H9 (cell line): ENCODE results near the gene TMEM59L. TPM values are rescaled to one million over a fixed set of nuclear protein-coding genes. Genes with fewer than 3 reads are reported as not detected.

Experiments used
- DNase-seq: peaks from one replicate; pipeline ENCODE4 v3.0.0-alpha.2; 2017
- H2AFZ ChIP-seq: one replicate; pipeline ENCODE4 v1.6.1; 2013; ENCODE audit warnings: mild to moderate bottlenecking, low read length, control low read depth, moderate library complexity
- H2AK5ac ChIP-seq: 2 replicates; pipeline ENCODE4 v1.6.1; 2013; ENCODE audit warnings: low read length, control low read depth, mixed read lengths; ENCODE audit not compliant: insufficient read length
- H2BK120ac ChIP-seq: one replicate; pipeline ENCODE4 v1.6.1; 2013; ENCODE audit warnings: low read depth, mild to moderate bottlenecking, low read length, control low read depth, inconsistent platforms; ENCODE audit not compliant: poor library complexity, severe bottlenecking
- H2BK12ac ChIP-seq: 2 replicates; pipeline ENCODE4 v1.6.1; 2013; ENCODE audit warnings: low read length, control low read depth, mixed read lengths, low read depth; ENCODE audit not compliant: insufficient read length
- H2BK15ac ChIP-seq: 2 replicates; pipeline ENCODE4 v1.6.1; 2013; ENCODE audit warnings: low read depth, low read length, control low read depth
- H2BK20ac ChIP-seq: one replicate; pipeline ENCODE4 v1.6.1; 2013; ENCODE audit warnings: low read depth, mild to moderate bottlenecking, low read length, control low read depth, inconsistent platforms; ENCODE audit not compliant: poor library complexity, severe bottlenecking
- H2BK5ac ChIP-seq: 2 replicates; pipeline ENCODE4 v1.6.1; 2013; ENCODE audit warnings: low read length, control low read depth, mixed read lengths; ENCODE audit not compliant: insufficient read length
- H3K14ac ChIP-seq: 2 replicates; pipeline ENCODE4 v1.6.1; 2013; ENCODE audit warnings: low read length, control low read depth; ENCODE audit not compliant: insufficient read depth
- H3K18ac ChIP-seq: 2 replicates; pipeline ENCODE4 v1.6.1; 2013; ENCODE audit warnings: low read depth, mild to moderate bottlenecking, mixed read lengths, low read length, control low read depth; ENCODE audit not compliant: insufficient read length
- H3K23ac ChIP-seq: 2 replicates; pipeline ENCODE4 v1.6.1; 2013; ENCODE audit warnings: low read length, control low read depth, mixed read lengths, low read depth; ENCODE audit not compliant: insufficient read length
- H3K23me2 ChIP-seq: 2 replicates; pipeline ENCODE4 v1.6.1; 2013; ENCODE audit warnings: low read depth, mild to moderate bottlenecking, mixed read lengths, low read length, control low read depth; ENCODE audit not compliant: insufficient read length, poor library complexity, severe bottlenecking
- H3K27ac ChIP-seq: 2 replicates; pipeline ENCODE4 v1.5.1; 2013; ENCODE audit warnings: low read length, control low read depth, mixed read lengths, low read depth; ENCODE audit not compliant: insufficient read length
- H3K27me3 ChIP-seq: 2 replicates; pipeline ENCODE4 v1.6.1; 2013; ENCODE audit warnings: low read length, control low read depth, inconsistent platforms; ENCODE audit not compliant: insufficient read depth
- H3K4ac ChIP-seq: 2 replicates; pipeline ENCODE4 v1.6.1; 2013; ENCODE audit warnings: low read depth, mild to moderate bottlenecking, control low read depth, inconsistent platforms, low read length, moderate library complexity
- H3K4me1 ChIP-seq: 2 replicates; pipeline ENCODE4 v1.6.1; 2013; ENCODE audit warnings: low read length, control low read depth, inconsistent platforms; ENCODE audit not compliant: insufficient read depth
- H3K4me2 ChIP-seq: 2 replicates; pipeline ENCODE4 v1.6.1; 2013; ENCODE audit warnings: low read length, control low read depth, mixed read lengths; ENCODE audit not compliant: insufficient read length, insufficient read depth
- H3K56ac ChIP-seq: 2 replicates; pipeline ENCODE4 v1.6.1; 2013; ENCODE audit warnings: low read depth, mild to moderate bottlenecking, mixed read lengths, low read length, control low read depth; ENCODE audit not compliant: insufficient read length
- H3K79me1 ChIP-seq: 2 replicates; pipeline ENCODE4 v1.6.1; 2013; ENCODE audit warnings: low read depth, mild to moderate bottlenecking, moderate library complexity, low read length, control low read depth, inconsistent platforms; ENCODE audit not compliant: insufficient read depth, poor library complexity, severe bottlenecking
- H3K79me2 ChIP-seq: 2 replicates; pipeline ENCODE4 v1.6.1; 2013; ENCODE audit warnings: low read length, control low read depth, inconsistent platforms; ENCODE audit not compliant: insufficient read depth
- H3K9ac ChIP-seq: 2 replicates; pipeline ENCODE4 v1.6.1; 2013; ENCODE audit warnings: low read length, control low read depth, mixed read lengths; ENCODE audit not compliant: insufficient read length; ENCODE audit errors: extremely low read depth
- H3K9me3 ChIP-seq: one replicate; pipeline ENCODE4 v1.6.1; 2013; ENCODE audit warnings: low read depth, low read length, inconsistent platforms; ENCODE audit not compliant: control insufficient read depth
- H3T11ph ChIP-seq: one replicate; pipeline ENCODE4 v1.6.1; 2013; ENCODE audit warnings: mild to moderate bottlenecking, low read length, control low read depth, inconsistent platforms
- H4K20me1 ChIP-seq: one replicate; pipeline ENCODE4 v1.6.1; 2013; ENCODE audit not compliant: control insufficient read depth, insufficient read length, insufficient read depth
- H4K5ac ChIP-seq: 2 replicates; pipeline ENCODE4 v1.6.1; 2013; ENCODE audit warnings: low read depth, mild to moderate bottlenecking, mixed read lengths, low read length, control low read depth; ENCODE audit not compliant: insufficient read length
- H4K8ac ChIP-seq: replicated peaks from 2 replicates; pipeline ENCODE4 v1.6.1; 2013; ENCODE audit warnings: low read length, control low read depth, mixed read lengths, low read depth; ENCODE audit not compliant: insufficient read length
- H4K91ac ChIP-seq: 2 replicates; pipeline ENCODE4 v1.6.1; 2013; ENCODE audit warnings: low read depth, mild to moderate bottlenecking, moderate library complexity, mixed read lengths, low read length, control low read depth; ENCODE audit not compliant: insufficient read length
- H3K27ac Mint-ChIP-seq, 3 experiments: 2 replicates in 2 of 3; 3 replicates in 1 of 3; pipeline ENCODE4 v1.8.0; 2020 to 2021; ENCODE audit warnings: mixed read lengths in 3 of 3, mild to moderate bottlenecking in 1 of 3, moderate library complexity in 1 of 3
- H3K27me3 Mint-ChIP-seq: 2 replicates; pipeline ENCODE4 v1.8.0; 2021; ENCODE audit warnings: low read depth, mild to moderate bottlenecking, moderate library complexity, mixed read lengths
- H3K36me3 Mint-ChIP-seq, 3 experiments: 2 replicates in 2 of 3; 3 replicates in 1 of 3; pipeline ENCODE4 v1.8.0; 2020 to 2021; ENCODE audit warnings: low read depth in 3 of 3, mixed read lengths in 3 of 3; ENCODE audit not compliant: insufficient read depth in 1 of 3
- H3K4me1 Mint-ChIP-seq, 2 experiments: 2 replicates each; pipeline ENCODE4 v1.8.0; 2020; ENCODE audit warnings: mixed read lengths in 2 of 2
- H3K4me3 Mint-ChIP-seq, 2 experiments: 2 replicates in 1 of 2; 3 replicates in 1 of 2; pipeline ENCODE4 v1.8.0; 2020 to 2021; ENCODE audit warnings: mild to moderate bottlenecking in 2 of 2, mixed read lengths in 2 of 2, moderate library complexity in 1 of 2
- H3K9me3 Mint-ChIP-seq, 2 experiments: 2 replicates in 1 of 2; 3 replicates in 1 of 2; pipeline ENCODE4 v1.8.0; 2020; ENCODE audit warnings: mild to moderate bottlenecking in 2 of 2, mixed read lengths in 2 of 2, moderate library complexity in 1 of 2
- CTCF ChIP-seq: fragments of 200-600 bp; sonication (generic); conservative IDR thresholded peaks from 3 replicates; pipeline ENCODE4 v1.8.0; 2021; ENCODE audit warnings: antibody characterized with exemption, mild to moderate bottlenecking
- WGBS: extraction: QIAGEN DNeasy Blood & Tissue Kit; methylation state at CpG from one replicate; pipeline ENCODE4 v1.1.7; 2013; ENCODE audit warnings: missing lambda C conversion rate, low lambda C conversion rate, mixed read lengths; ENCODE audit not compliant: insufficient read length; ENCODE audit errors: extremely low coverage; 5-methylcytosine and 5-hydroxymethylcytosine counted together
- total RNA-seq: library from RNA; stranded (reverse); gene quantifications from 2 replicates; pipeline ENCODE4 v1.2.1, GENCODE V29; 2021

Gene TMEM59L
- total RNA-seq, 1 experiment from 2014 or later: 12.0 TPM

- H3K4me1 ChIP-seq: no peaks in the 10 kb centered on the region
- Mint-ChIP-seq H3K36me3 (peaks cover 0 to 7% (median 4%) of the 10 kb centered on the region in 3 experiments; a peak in 4 of 7 replicates), H3K4me3 (no peak overlapping the region), H3K9me3 (peaks cover 5 to 6% of the 10 kb centered on the region in 2 experiments; a peak in 4 of 5 replicates), H3K4me1 (no peaks in the 10 kb centered on the region), H3K27ac (no peak overlapping the region), H3K27me3 (peaks cover 54% of the 10 kb centered on the region)
- no peak overlapping the region for H2AFZ ChIP-seq
- no peak overlapping the region for H4K5ac ChIP-seq
- no peaks in the 10 kb centered on the region for H3K79me2 ChIP-seq
- no peak overlapping the region for H2AK5ac ChIP-seq
- no peak overlapping the region for H2BK20ac ChIP-seq
- no peaks in the 10 kb centered on the region for H3K23me2 ChIP-seq
- H3K4me2 ChIP-seq: no peak overlapping the region
- H3K79me1 ChIP-seq: no peaks in the 10 kb centered on the region
- H2BK12ac ChIP-seq: no peak overlapping the region
- no peak for TF ChIP-seq CTCF
- no peak overlapping the region for H2BK5ac ChIP-seq
- H3K9ac ChIP-seq: no peak overlapping the region
- H3K14ac ChIP-seq: no peak overlapping the region; the same call in 1 of the 2 replicates
- no peak for DNase-seq
- H2BK15ac ChIP-seq: no peak overlapping the region
- H3K23ac ChIP-seq: no peak overlapping the region
- H2BK120ac ChIP-seq: no peak overlapping the region
- H4K8ac ChIP-seq: no peak overlapping the region
- H3K27me3 ChIP-seq: no peaks in the 10 kb centered on the region
- no peaks in the 10 kb centered on the region for H3K9me3 ChIP-seq
- WGBS: no CpG with 5 or more reads among the region's 7 CpGs
- H4K20me1 ChIP-seq: no peaks in the 10 kb centered on the region
- H3K56ac ChIP-seq: no peak overlapping the region
- no peak overlapping the region for H3K27ac ChIP-seq
- H3K18ac ChIP-seq: no peak overlapping the region
- H3K4ac ChIP-seq: no peak overlapping the region
- H3T11ph ChIP-seq: no peak overlapping the region
- H4K91ac ChIP-seq: no peak overlapping the region
Measured at GRCh38 chr19:18620902-18621301, 8.2 kb downstream of the TMEM59L start.
